HL-60 (cell line): ENCODE data around the gene GTSE1.

Source experiments
- DNase-seq, 2 experiments: peaks; one replicate each; pipeline ENCODE4 v3.0.0-alpha.2; 2010 to 2020; ENCODE audit warnings: low read depth in 1 of 2, low spot score in 1 of 2
- H3K27ac ChIP-seq: fragments of 250-450 bp; sonication (Bioruptor Pico); replicated peaks from 2 replicates; pipeline ENCODE4 v1.5.1; 2020; ENCODE audit warnings: mild to moderate bottlenecking, moderate library complexity
- H3K27me3 ChIP-seq: fragments of 250-450 bp; sonication (Bioruptor Pico); 2 replicates; pipeline ENCODE4 v1.5.1; 2021; ENCODE audit warnings: mild to moderate bottlenecking, moderate library complexity; ENCODE audit not compliant: insufficient read depth, poor library complexity, severe bottlenecking
- H3K4me3 ChIP-seq: replicated peaks from 2 replicates; pipeline ENCODE4 v1.5.1; 2011; ENCODE audit warnings: mild to moderate bottlenecking, control low read depth, low read length; ENCODE audit not compliant: insufficient read depth
- CTCF ChIP-seq: IDR thresholded peaks from one replicate; pipeline ENCODE4 v1.5.1; 2011; ENCODE audit warnings: low read length, control low read depth, inconsistent platforms; ENCODE audit not compliant: insufficient read depth
- GABPA ChIP-seq: IDR thresholded peaks from 2 replicates; pipeline ENCODE4 v1.6.1; 2012; ENCODE audit warnings: low read depth
- POLR2AphosphoS5 ChIP-seq: IDR thresholded peaks from 2 replicates; pipeline ENCODE4 v1.6.1; 2012; ENCODE audit warnings: low read depth
- REST ChIP-seq: IDR thresholded peaks from 2 replicates; pipeline ENCODE4 v1.6.1; 2012; ENCODE audit warnings: low read depth; ENCODE audit not compliant: insufficient replicate concordance
- SPI1 ChIP-seq: IDR thresholded peaks from 2 replicates; pipeline ENCODE4 v1.6.1; 2012; ENCODE audit warnings: low read depth, mild to moderate bottlenecking, borderline replicate concordance

Gene GTSE1

GRCh38 chr22:46356496-46357480 lies 60.1 kb downstream of the GTSE1 start:
- Histone ChIP-seq H3K4me3 (no peak overlapping the region), H3K27ac (no peak overlapping the region), H3K27me3 (no peaks in the 10 kb centered on the region)
- TF ChIP-seq CTCF (no peak), REST (no peak), GABPA (no peak), POLR2AphosphoS5 (no peak), SPI1 (no peak)
- no peak for DNase-seq

GRCh38 chr22:46357711-46358520 lies 61.2 kb downstream of the GTSE1 start:
- H3K27ac ChIP-seq, result no peak overlapping the region
- no peak overlapping the region for H3K4me3 ChIP-seq
- H3K27me3 ChIP-seq, result no peaks in the 10 kb centered on the region
- TF ChIP-seq SPI1 (no peak), CTCF (no peak), REST (no peak), GABPA (no peak), POLR2AphosphoS5 (no peak)
- no peak for DNase-seq

- TF ChIP-seq POLR2AphosphoS5, result no peak
- DNase-seq, result no peak
- Histone ChIP-seq H3K27ac (no peak overlapping the region), H3K4me3 (no peak overlapping the region), H3K27me3 (no peaks in the 10 kb centered on the region)
Measured at GRCh38 chr22:46358766-46359165, 62.1 kb downstream of the GTSE1 start.

GRCh38 chr22:46359362-46359761 lies 62.7 kb downstream of the GTSE1 start:
- Histone ChIP-seq H3K27me3 (no peaks in the 10 kb centered on the region), H3K27ac (no peak overlapping the region), H3K4me3 (no peak overlapping the region)
- TF ChIP-seq SPI1, result no peak
- TF ChIP-seq GABPA, result no peak
- TF ChIP-seq POLR2AphosphoS5, result no peak
- TF ChIP-seq CTCF, result no peak
- TF ChIP-seq REST, result no peak
- no peak for DNase-seq
